Measurements from ENCODE around the gene DAB1.

DAB1 gene

DNA sequence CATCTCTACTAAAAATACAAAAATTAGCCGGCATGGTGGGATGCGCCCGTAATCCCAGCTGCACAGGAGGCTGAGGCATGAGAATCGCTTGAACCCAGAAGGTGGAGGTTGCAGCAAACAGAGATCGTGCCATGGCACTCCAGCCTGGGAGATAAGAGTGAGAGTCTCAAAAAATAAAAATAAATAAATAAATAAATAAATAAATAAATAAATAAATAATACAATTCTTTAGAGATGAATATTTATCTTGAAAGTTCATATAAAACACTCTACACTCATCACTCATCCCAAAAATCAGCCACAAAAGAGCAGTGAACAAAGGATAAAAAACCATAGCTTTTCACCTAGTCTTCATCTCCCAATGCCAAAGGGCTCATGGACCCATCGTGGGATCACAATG lies 295.9 kb downstream of the DAB1 start:
- no peaks in the 10 kb centered on the region for H3K36me3 ChIP-seq (ENCODE audit: control insufficient read depth, low read length)
- no peaks in the 10 kb centered on the region for H3F3A ChIP-seq (ENCODE audit: control insufficient read depth, insufficient read depth)
- no peaks in the 10 kb centered on the region for H3K9me3 ChIP-seq (ENCODE audit: control insufficient read depth, insufficient read depth, low read length)
- no peaks in the 10 kb centered on the region for H3K79me2 ChIP-seq (ENCODE audit: control insufficient read depth, low read length)
- H3K4me1 ChIP-seq (ENCODE audit: control insufficient read depth, low read length) = no peaks in the 10 kb centered on the region
- H4K20me1 ChIP-seq (ENCODE audit: control insufficient read depth, insufficient read depth, low read depth, low read length) = no peaks in the 10 kb centered on the region
- no peaks in the 10 kb centered on the region for H3K9me2 ChIP-seq (replicated peaks; ENCODE audit: control insufficient read depth, low read length)
- no peaks in the 10 kb centered on the region for H3K27me3 ChIP-seq (ENCODE audit: control insufficient read depth, low read length)
- H3K27ac ChIP-seq (ENCODE audit: low read depth, low read length) = no peak overlapping the region
- no peak overlapping the region for H3K4me3 ChIP-seq (ENCODE audit: low read length)
- no peak overlapping the region for H3K4me2 ChIP-seq (ENCODE audit: low read length)
- TF ChIP-seq, protein P1, sequence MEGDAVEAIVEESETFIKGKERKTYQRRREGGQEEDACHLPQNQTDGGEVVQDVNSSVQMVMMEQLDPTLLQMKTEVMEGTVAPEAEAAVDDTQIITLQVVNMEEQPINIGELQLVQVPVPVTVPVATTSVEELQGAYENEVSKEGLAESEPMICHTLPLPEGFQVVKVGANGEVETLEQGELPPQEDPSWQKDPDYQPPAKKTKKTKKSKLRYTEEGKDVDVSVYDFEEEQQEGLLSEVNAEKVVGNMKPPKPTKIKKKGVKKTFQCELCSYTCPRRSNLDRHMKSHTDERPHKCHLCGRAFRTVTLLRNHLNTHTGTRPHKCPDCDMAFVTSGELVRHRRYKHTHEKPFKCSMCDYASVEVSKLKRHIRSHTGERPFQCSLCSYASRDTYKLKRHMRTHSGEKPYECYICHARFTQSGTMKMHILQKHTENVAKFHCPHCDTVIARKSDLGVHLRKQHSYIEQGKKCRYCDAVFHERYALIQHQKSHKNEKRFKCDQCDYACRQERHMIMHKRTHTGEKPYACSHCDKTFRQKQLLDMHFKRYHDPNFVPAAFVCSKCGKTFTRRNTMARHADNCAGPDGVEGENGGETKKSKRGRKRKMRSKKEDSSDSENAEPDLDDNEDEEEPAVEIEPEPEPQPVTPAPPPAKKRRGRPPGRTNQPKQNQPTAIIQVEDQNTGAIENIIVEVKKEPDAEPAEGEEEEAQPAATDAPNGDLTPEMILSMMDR (IDR thresholded peaks at IDR 0.05; ENCODE audit: low read depth, low read length, poor library complexity, severe bottlenecking) = no peak
- TF ChIP-seq EZH2phosphoT487 (IDR thresholded peaks at IDR 0.05; ENCODE audit: borderline replicate concordance, low read length) = no peak

DNA sequence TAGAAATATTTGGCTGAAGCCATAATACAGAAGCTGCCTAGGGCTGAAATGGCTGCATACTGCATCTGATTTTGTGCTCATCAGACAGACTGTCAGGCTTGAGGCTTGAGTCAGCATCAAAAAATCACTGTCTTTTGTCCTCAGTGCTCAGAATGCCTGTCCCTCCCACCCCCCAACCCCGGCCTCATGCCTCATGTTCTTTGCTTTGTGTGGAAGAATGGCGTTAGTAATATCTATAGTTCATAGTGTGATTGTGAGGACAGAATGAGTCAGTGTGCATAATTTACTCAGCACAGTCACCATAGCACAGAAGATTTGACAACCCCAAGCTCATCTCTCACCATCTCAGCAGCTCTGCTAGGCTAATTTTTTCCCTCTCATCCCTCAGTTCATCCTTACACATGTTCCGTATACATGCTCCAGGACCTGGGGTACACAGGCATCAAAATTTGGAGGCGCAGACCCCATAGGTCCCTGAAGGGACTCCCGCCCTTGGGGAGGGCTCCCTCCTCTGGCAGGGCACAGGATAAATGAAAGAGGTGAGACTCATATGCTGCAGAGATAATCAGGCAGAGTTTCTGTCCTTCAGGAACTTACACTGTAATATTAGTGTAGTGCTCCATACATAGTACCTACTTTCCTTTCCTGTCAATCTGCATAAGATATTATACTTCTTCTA lies 299.0 kb downstream of the DAB1 start:
- Histone ChIP-seq H3K4me3 (ENCODE audit: low read length) (no peak overlapping the region), H3K4me1 (ENCODE audit: control insufficient read depth, low read length) (no peaks in the 10 kb centered on the region), H4K20me1 (ENCODE audit: control insufficient read depth, insufficient read depth, low read depth, low read length) (no peaks in the 10 kb centered on the region), H3K27me3 (ENCODE audit: control insufficient read depth, low read length) (no peaks in the 10 kb centered on the region), H3K4me2 (ENCODE audit: low read length) (no peak overlapping the region), H3K9me3 (ENCODE audit: control insufficient read depth, insufficient read depth, low read length) (no peaks in the 10 kb centered on the region), H3K9me2 (replicated peaks; ENCODE audit: control insufficient read depth, low read length) (no peaks in the 10 kb centered on the region), H3K36me3 (ENCODE audit: control insufficient read depth, low read length) (no peaks in the 10 kb centered on the region), H3F3A (ENCODE audit: control insufficient read depth, insufficient read depth) (no peaks in the 10 kb centered on the region), H3K79me2 (ENCODE audit: control insufficient read depth, low read length) (no peaks in the 10 kb centered on the region), H3K27ac (ENCODE audit: low read depth, low read length) (no peak overlapping the region)
- TF ChIP-seq EZH2phosphoT487 (IDR thresholded peaks at IDR 0.05; ENCODE audit: borderline replicate concordance, low read length) = no peak
- TF ChIP-seq, protein P1 (IDR thresholded peaks at IDR 0.05; ENCODE audit: low read depth, low read length, poor library complexity, severe bottlenecking) = no peak

DNA sequence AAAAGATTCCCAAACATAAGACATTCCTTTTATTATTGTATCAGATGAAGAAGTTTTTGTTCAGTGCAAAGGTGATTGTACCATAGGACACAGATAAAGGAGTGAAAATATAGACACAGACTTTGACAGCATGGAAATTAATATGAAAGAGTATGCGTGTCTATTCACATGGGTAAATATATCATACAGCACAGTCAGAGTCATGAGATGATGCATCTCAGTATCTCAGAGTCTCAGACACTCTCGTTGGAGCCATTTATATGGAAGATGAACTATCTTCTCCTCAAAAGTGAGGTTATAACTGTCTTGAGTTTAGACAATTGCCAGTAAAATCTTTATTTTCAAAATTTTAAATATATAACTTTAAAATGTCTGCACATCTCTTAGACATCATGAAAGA lies 299.7 kb downstream of the DAB1 start:
- H3K79me2 ChIP-seq (ENCODE audit: control insufficient read depth, low read length) = no peaks in the 10 kb centered on the region
- no peak overlapping the region for H3K4me3 ChIP-seq (ENCODE audit: low read length)
- TF ChIP-seq, protein P1 (IDR thresholded peaks at IDR 0.05; ENCODE audit: low read depth, low read length, poor library complexity, severe bottlenecking) = no peak
- no peak for TF ChIP-seq EZH2phosphoT487 (IDR thresholded peaks at IDR 0.05; ENCODE audit: borderline replicate concordance, low read length)
- no peak overlapping the region for H3K4me2 ChIP-seq (ENCODE audit: low read length)
- no peaks in the 10 kb centered on the region for H3F3A ChIP-seq (ENCODE audit: control insufficient read depth, insufficient read depth)
- no peaks in the 10 kb centered on the region for H3K4me1 ChIP-seq (ENCODE audit: control insufficient read depth, low read length)
- no peak overlapping the region for H3K27ac ChIP-seq (ENCODE audit: low read depth, low read length)
- no peaks in the 10 kb centered on the region for H3K9me2 ChIP-seq (replicated peaks; ENCODE audit: control insufficient read depth, low read length)
- no peaks in the 10 kb centered on the region for H3K27me3 ChIP-seq (ENCODE audit: control insufficient read depth, low read length)
- H3K9me3 ChIP-seq (ENCODE audit: control insufficient read depth, insufficient read depth, low read length) = no peaks in the 10 kb centered on the region
- no peaks in the 10 kb centered on the region for H4K20me1 ChIP-seq (ENCODE audit: control insufficient read depth, insufficient read depth, low read depth, low read length)
- H3K36me3 ChIP-seq (ENCODE audit: control insufficient read depth, low read length) = no peaks in the 10 kb centered on the region

Measured in DOHH2 (cell line).